ENCODE results near the gene METTL14.

DNA sequence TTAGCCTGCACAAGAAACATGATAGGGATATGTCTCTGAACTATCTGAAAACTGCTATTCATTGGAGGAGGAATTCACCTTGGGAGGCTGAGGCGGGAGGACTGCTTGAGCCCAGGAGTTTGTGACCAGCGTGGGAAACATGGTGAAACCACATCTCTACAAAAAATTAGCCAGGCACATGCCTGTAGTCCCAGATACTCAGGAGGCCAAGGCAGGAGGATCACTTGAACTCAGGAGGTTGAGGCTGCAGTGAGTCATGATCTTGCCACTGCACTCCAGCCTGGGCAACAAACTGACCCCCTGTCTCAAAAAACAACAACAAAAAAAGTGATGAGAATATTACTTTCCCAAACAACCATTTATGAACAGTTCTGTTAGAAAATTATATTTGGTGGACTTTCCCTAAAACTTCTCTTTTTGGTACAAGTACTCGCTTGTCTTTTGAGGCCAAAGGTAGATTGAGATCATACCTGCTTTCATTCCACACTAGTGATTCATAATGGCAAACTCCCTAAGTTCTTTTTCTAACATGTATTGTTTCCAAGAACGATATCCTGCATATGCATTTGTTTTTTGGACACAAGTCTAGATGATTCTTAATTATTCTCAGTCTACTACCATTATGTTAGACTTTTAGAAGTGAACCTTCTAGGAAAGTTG lies 33.4 kb downstream of the METTL14 start:
- TF ChIP-seq, protein P1, sequence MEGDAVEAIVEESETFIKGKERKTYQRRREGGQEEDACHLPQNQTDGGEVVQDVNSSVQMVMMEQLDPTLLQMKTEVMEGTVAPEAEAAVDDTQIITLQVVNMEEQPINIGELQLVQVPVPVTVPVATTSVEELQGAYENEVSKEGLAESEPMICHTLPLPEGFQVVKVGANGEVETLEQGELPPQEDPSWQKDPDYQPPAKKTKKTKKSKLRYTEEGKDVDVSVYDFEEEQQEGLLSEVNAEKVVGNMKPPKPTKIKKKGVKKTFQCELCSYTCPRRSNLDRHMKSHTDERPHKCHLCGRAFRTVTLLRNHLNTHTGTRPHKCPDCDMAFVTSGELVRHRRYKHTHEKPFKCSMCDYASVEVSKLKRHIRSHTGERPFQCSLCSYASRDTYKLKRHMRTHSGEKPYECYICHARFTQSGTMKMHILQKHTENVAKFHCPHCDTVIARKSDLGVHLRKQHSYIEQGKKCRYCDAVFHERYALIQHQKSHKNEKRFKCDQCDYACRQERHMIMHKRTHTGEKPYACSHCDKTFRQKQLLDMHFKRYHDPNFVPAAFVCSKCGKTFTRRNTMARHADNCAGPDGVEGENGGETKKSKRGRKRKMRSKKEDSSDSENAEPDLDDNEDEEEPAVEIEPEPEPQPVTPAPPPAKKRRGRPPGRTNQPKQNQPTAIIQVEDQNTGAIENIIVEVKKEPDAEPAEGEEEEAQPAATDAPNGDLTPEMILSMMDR (IDR thresholded peaks at IDR 0.05) = no peak
- TF ChIP-seq POLR2AphosphoS5 (IDR thresholded peaks at IDR 0.05; ENCODE audit: insufficient read depth in 1 of 2, low read depth in 1 of 2) (no peak), POLR2A (IDR thresholded peaks at IDR 0.05) (no peak)

Measured in vagina (tissue), 2 donors.